HL-60/S4 treated with retinoic acid at 250 ng/mL for 4 days and 3 days (cell line): Measurements from ENCODE around the gene ATP5F1E.

Source experiments
- in situ Hi-C: fragments of 300-500 bp; cut with MboI; formaldehyde crosslinking; loops from 2 replicates; pipeline ENCODE4 v1.7.0; 2022; ENCODE audit warnings: low sequenced_read_pairs

Gene ATP5F1E

DNA sequence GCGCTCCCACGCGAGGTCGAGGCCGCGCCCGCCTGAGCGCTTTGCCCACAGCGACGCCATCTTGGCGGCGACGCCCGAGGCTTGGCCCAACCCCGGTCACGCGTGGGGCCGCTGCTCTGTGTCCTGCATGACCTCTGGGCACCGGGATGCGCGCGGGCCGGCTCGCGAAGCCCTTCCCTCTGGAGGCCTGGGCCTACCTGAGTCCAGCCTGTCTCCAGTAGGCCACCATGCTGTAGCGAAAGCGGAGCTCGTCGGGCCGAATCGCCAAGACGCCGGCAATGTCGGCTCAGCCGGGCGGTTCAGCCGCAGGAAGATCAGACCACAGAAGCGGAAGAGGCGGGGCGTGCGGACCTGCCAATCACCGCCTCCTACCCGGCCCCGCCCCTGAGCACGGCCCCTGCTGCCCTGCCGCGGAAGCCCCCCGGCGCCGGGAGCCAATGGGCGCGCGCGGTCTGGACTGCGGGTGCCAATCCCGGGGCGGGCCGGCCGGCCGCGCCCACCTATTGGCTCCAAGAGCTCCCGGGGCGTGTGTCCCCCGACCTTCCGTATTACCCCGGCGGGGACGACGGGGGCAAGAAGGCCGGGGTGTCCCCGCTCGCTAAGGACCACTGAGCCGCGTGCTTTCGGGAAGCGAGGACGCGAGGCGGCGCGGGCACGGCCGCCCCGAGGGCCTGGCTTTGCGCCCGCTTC is at the start of gene ATP5F1E:
ATP5F1E (minus strand) TSS at position 313 of the 690 bp plus-strand sequence; CDS start at position 229, 84 bp downstream.
- in situ Hi-C loops = no loop called here

DNA sequence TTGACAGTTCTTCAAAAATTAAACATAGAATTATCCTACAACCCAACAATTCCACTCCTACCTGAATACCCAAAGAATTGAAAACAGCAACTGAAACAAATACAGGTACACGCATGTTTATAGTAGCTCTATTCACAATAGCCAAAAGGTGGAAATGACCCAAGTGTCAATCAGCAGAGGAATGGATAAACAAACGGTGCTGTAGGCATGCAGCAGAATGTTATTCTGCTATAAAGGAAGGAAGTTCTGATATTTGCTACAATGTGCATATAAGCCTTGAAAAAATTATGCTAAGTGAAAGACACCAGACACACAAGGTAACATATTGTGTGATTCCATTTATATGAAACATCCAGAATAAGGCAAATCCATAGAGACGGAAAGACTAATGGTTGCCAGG is 48.9 kb upstream of the ATP5F1E start:
- in situ Hi-C loops = loop anchor here (10.0 to 25.0 kb wide), 2 partner anchors 124 to 331 kb away; no protein-coding TSS in a partner anchor

DNA sequence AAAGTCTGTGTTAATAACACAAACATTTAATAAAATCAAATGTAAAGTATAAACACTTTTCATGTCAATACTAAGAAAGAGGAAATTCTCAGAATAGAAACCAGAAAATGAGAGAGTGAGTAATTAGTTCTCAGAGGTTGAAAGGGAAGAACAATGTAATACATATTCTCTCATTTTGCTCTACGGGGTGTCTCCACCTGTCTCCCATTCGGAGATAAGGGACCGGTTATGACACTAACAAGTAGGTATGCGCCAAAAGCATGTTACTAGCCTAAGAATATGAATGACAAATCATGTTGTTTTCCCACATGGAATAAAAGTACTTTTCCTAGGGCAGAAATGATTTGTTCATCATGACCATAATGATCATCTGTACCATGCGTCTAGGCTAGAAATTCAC is 46.1 kb upstream of the ATP5F1E start:
- in situ Hi-C loops = loop anchor here (25.0 kb wide), 1 partner anchor 334 kb away; no protein-coding TSS in a partner anchor

DNA sequence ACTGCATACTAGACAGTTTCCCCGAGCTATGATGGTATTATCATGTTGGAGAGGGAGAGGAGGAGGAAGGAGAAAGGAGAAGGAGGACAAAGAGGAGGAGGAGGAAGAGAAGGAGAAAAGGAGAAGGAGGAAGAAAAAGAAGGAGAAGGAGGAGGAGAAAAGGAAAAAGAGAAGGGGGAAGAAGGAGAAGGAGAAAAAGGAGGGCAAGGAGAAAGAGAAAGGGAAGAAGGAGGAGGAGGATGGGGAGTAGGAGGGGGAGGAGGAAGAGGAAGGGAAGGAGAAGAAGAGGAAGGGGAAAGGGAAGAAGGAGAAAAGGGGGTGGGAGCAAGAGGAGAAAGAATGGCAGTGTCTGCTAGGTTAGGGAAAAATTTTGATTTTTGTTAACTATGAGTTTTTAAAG is 45.6 kb upstream of the ATP5F1E start:
- in situ Hi-C loops = loop anchor here (25.0 kb wide), 1 partner anchor 335 kb away; no protein-coding TSS in a partner anchor

DNA sequence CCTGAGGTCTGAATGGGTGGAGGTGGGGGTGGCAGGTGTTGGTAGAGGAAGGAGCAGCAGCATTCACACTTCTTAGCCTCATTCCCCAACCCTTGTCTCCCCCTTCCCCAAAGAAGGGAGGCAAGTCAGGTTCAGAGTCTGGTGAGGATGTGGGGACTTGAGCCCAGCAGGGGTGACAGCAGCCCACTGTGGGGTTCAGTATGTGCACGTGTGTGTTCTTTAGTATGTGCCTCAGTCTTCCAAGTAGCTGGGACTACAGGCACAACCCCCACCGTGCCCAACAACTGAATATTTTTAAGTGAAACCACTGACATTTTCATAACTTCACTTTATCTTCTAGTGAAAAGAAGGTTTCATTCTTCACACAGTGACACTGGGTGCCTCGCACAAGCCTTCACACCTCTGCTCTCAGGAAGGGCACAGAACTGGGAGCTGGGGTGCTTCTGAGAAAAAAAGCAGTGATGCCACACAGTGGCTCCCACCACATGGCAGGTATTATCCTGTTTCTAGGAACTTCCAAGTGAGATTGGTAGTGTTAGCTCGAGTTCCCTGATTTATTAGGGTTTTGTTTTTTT is 43.9 kb upstream of the ATP5F1E start:
- in situ Hi-C loops = loop anchor here (25.0 kb wide), 1 partner anchor 336 kb away; no protein-coding TSS in a partner anchor

DNA sequence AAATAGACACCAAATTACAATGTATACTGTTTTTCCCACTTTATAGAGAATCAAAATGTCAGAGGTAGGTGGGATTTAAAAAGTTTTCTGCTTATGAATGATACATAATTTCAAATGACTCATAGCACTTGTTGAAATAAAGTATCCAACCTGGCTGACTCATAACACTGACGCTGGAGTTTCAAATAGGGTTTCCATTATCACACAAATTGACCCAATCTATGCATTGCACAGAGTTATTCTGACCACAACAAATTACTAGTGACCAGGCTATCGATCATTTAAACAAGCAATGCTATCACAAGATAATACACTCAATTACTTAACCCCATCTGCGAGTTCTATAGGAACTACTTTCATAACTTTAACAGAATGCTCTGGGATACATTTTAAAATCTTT is 42.3 kb upstream of the ATP5F1E start:
- in situ Hi-C loops = no loop called here

DNA sequence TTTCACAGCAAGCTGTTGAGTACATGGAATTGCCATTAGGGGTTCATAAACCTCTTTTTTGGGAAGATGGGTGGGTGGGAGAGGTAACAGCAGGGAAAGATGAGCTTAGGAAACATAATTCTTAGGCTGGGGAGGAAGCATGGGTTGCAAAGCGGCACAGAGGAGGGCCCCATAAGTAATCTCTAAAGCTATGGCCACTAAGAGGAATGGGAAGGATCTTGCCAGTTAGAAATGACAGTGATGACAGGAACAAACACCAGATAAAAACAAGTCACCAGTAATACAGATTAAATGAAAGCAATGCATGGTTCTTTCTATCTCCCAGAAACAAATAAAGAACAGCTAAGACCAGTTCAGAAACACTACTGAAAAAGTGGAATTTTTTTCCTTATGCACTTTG is 41.4 kb upstream of the ATP5F1E start:
- in situ Hi-C loops = no loop called here

DNA sequence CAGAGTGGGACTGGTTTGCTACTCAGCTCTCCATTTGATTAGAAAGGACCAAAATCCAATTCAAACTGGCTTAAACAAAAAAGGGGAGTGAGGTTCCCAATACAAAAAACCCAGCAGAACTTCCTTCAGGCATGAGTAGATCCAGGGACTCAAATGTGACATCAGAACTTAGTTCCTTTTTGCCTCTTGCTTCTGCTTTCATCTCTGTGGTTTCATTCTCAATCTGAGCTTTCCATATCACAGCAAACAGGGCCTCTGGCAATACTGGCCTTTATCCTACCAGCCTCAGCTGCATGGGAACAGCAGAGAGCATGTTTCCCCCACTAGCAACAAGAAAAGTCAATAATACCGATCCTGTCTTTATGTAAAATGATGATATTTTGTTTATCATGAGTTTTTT is 39.1 kb upstream of the ATP5F1E start:
- in situ Hi-C loops = no loop called here

DNA sequence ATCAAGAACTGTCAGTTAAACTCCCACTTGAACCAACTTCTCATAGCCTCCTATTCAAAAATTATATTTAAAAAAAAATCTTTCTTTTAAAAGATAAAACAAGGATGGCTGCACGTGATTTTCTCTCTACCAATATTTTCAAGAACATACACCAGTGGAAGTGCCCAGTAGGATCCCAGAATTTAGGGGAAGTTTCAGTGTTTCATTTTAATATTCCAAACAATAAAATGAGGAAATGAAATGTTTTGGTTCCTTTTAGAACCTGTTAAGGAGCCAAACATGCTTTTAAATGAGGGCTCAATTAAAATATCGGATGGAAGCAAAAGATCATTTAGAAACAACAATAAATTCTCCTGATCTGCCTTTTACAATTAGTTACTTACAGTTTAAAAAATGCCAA is 36.9 kb upstream of the ATP5F1E start:
- in situ Hi-C loops = no loop called here

DNA sequence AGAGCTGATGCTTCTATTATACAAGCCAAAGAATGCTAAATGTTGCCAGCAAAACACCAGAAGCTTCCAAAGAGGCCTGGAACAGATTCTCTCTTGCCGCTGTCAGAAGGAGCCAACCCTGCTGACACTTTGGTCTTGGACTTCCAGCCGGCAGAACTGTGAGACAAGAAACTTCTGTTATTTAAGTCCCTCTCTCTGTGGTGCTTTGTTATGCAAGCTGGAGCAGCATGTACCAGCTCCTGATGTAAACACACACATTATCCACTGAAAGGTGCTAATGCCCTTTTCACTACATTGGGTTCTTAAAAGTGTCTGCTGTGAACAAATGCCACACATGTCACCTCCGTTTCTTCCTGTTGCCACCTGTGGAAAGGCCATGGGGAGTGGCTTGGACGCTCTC is 36.4 kb upstream of the ATP5F1E start:
- in situ Hi-C loops = no loop called here

DNA sequence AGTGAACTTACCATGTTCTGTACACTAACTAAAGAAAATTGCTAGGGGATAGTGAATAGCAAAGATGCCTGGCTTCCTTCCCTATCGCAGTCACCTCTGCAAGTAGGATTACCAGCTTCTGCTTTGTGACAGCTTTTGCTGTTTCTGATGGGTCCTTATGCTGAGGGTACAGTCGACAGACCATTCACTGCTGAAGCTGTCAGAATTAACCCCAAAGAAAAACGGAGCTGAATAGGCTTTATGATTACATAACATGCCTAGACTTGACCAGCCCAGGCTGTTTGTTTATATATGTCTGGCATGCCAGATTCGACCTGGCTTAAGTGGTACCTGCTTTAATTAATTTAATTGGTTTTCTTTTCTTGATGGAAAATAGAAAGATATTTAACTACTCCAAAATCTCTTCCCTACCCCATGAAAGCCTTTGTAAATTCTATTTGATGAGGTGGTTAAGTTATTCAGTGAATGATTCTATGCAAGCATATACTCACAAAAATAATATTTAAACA is 32.1 kb upstream of the ATP5F1E start:
- in situ Hi-C loops = no loop called here

DNA sequence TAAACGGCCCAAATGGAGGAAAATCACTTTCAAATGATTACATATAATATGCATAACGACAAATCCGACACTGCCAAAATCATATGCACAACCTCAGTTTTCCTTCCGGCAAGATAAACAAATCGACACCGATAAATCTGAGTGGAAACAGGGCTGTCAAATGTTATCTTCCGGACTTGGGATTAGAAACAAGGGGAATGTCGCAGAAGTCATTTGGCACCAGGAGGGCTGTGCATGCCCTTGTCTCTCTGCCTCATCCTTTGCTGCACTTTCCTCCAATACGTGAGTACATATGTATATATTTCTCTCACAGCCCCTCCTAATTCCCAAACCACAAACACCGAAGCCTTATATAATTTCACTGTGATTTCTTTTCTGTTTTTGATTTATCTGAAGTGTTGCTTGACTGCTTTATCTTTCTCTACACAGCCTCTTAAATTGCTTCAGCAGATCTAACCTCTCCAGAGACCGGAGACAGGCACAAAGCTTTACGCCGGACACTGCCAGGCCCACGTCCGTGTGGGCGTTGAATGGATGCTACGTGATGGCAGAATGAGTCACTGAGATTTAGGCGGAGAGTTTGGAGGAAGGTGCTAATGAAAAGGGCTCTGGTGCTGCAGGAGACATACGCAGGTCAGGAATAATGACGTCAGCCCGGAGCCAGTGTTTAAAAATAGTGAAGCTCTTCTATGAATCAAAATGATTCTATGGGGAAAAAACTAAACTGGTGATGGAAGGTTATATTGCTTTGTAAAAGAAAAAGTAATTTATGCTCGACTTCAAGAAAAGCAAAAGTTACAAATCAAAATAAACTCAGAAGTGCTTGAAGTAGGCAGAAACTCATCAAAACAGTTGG is 31.5 kb upstream of the ATP5F1E start:
- in situ Hi-C loops = no loop called here

DNA sequence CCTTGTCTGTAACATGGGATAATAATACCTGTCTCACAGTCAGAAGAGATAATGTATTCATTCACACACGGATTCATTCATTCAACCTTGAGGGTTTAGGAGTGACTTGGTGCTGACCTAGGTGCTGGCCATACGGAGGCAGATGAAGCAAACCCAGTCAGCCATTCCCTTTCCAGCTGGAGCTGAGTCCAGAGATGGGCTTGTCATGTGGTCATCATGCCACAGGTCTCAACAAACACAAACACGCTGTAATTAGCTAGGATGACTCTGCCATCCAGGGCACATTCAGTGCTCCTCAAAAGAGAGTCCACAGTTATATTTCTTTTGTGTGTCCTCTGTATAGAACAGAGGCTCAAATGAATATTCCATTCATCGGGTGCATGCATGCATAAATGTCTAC is 29.9 kb upstream of the ATP5F1E start:
- in situ Hi-C loops = no loop called here

DNA sequence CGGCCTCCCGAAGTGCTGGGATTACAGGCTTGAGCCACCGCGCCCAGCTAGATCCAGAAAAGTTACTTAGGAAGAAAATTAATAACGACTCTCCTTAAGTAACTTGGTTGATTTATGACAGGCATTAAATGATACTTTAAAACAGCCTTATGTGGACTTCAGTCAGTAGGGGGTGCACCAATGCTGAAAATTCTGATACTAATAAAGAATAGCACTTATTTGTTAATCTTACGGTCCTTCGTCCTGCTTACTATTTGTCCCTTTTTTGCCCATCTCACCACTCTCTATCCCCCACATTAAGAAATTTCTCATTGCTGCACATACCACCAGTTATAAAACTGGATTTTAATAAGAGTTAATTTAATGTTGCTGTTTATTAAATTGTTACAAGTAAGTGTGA is 23.2 kb upstream of the ATP5F1E start:
- in situ Hi-C loops = no loop called here

DNA sequence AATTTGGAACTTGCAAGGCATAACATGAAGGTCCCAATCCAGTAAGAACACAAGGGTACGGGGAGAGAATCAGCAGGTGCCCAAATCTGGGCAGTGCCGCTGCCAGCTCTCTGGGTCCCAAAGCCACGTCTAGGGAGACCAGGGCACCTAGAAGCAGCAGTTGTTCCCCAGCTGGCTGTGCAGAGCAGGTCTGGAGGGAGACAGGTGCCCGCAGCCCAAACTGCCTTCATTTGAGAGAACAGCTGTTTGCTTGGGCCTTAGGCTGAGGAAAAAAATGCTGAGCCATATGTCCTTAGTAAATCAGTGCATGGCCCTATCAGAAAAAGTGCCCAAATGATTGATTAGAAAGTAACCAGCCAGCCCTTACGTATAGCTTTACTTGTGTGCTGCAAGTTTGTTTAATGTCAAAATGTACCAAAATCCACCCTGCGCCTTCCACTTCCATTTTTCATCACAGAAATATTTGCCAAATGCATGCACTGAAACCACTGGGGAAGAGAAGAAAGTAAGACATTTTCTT is 19.6 kb upstream of the ATP5F1E start:
- in situ Hi-C loops = no loop called here

DNA sequence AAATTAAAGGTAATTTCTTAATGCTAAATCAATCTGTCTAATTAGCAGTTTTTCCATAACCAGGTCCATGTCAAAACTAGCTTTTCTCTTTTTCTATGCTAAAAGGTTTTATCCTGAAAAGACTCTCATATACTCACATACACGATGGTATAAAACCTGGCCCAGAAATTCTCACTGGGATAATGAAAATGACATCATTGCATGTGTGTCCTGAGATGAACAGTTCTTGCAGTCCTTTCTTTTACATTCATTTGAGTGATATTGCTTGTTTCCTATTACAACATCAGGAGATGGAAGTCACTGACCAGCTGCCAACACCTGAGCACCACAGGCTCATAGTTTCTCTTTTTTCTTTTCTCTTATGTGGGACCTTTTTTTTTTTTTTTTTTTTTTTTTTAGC is 18.3 kb upstream of the ATP5F1E start:
- in situ Hi-C loops = no loop called here

DNA sequence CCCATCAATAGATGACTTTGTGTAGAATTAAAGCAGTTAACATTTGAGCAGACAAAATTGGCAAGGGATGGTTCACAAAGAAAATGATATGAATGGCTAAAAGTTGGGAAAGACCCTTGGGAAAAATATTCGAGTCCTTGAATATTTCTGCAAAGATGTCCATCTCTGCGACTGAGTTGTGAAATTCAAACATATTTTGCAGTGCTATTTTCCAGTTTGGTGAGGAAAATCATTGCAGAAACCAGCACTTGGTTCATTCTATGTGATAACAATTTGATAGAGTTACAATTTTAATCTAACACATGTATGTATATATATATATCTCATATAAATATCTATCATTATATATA is 16.5 kb upstream of the ATP5F1E start:
- in situ Hi-C loops = no loop called here

DNA sequence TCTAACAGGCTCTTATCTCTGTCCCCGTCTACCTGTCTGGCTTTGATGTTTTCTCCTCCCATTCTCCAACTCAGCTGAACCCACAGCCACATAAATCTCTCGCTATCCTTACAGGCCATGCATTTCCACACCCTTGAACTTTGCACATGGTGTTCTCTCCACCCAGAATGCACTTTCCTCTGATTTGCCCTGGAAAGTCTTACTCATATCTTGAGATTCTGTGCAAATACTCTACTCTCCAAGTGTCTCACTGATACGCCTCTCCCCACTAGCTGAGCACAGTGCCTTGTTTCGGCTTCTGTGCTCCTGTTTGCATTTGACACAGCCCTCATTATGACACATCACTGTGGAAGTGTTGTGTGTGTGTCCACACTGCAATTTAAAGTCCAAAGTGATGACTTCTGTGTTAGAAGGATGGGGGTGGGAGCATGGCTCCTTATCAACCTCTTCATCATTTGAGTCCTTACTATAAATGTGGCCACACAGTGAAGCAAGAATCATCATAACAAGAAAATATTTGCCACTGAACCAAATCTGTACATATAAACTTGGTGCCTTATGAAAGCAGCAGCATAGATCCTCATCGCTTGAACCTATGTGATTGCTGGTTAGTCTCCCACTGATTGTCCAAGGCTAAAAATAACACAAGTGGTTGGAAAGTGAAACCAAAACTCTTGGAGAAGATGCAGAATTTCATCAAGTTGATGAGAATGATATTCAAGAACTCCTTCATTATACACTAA is 16.0 kb upstream of the ATP5F1E start:
- in situ Hi-C loops = no loop called here

DNA sequence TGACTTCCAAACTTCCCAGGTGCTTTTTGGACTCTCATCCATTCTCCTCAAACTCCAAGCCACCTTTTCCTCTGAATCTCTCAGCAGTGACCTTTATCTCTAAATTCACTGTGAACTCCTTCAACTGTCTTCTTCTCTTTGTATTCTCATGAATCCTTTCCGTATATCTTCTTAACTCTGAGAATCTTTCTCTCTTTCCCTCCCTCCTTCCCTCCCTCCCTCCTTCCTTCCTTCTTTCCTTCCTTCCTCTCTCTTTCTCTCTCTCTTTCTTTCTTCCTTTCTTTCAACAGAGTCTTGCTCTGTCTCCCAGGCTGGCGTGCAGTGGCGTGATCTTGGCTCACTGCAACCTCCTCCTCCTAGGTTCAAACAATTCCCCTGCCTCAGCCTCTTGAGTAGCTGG is 14.7 kb upstream of the ATP5F1E start:
- in situ Hi-C loops = no loop called here

DNA sequence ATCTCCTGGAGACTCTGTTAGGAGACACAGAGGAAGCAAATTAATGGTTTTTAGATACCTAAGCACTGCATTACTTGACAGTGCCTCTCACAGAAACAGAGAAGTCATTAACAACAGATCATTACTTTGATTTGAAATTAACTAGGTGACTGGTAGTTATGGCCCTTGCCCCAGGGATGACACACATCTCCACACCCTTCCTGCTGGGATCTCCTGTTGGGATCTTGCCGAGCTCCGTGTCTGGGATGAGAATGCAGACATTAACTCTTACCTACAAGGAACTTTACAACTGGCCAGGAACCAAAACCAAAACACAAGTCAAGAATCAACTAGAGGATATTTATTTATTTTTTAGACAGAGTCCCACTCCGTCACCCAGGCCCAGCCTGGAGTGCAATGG is 12.7 kb upstream of the ATP5F1E start:
- in situ Hi-C loops = no loop called here

DNA sequence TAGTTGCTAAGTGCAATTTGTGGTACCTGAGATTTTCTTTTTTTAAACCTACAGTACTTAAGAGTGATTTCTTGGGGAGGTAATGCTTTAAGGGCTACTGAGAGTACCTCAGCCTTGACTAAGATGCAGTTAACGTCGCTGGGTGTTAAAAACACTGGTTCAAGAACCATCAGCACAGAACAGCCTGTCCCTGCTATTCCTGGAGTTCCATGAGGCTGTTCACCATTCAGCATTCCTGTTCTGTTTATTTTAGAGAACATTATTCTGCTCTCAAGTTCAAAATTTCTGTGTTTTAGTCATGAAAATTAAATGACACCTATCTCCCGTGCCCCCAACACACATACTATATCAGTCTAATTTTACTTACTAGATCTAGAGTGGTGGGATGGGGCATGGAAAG is 12.2 kb upstream of the ATP5F1E start:
- in situ Hi-C loops = no loop called here
